H7 (cell line): Measurements from ENCODE around the gene SH3BP5L. TPM values are rescaled to one million over a fixed set of nuclear protein-coding genes. Genes with fewer than 3 reads are reported as not detected.
"Not testable (repeated sequence)": the region's sequence is repeated elsewhere in the genome, so short reads cannot be mapped to it uniquely, and the experiment has no call there.

Source experiments
- DNase-seq: peaks from one replicate; pipeline ENCODE4 v3.0.0; 2012
- H3K27me3 ChIP-seq: 2 replicates; pipeline ENCODE4 v1.6.0; 2011; ENCODE audit warnings: mild to moderate bottlenecking, low read length; ENCODE audit not compliant: control insufficient read depth, insufficient read depth
- H3K36me3 ChIP-seq: replicated peaks from 2 replicates; pipeline ENCODE4 v1.5.1; 2011; ENCODE audit warnings: low read length; ENCODE audit not compliant: control insufficient read depth, insufficient read depth
- H3K4me3 ChIP-seq: 2 replicates; pipeline ENCODE4 v1.5.1; 2011; ENCODE audit warnings: low read depth, mild to moderate bottlenecking, control low read depth, low read length, moderate library complexity; ENCODE audit not compliant: insufficient read depth
- total RNA-seq: library from RNA; depleted of rRNA; stranded (reverse); fragments of >200 nt; shearing (Covaris generic); gene quantifications from 2 replicates; pipeline ENCODE4 v1.2.3, GENCODE V29; 2014

SH3BP5L gene
- total RNA-seq, 1 experiment from 2014 or later = 38.2 TPM

DNA sequence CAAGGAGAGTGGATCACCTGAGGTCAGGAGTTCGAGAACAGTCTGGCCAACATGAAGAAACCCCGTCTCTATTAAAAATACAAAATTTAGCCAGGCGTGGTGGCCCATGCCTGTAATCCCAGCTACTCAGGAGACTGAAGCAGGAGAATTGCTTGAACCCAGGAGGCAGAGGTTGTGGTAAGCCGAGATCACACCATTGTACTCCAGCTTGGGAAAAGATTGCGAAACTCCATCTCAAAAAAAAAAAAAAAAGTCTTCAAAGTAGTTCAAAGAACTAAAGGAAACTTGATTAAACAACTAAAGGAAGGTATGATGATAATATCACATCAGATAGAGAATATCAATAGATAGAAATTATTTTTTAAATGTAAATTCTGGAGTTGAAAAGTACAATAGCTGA is 31.1 kb downstream of the SH3BP5L start:
- not testable (repeated sequence) for H3K36me3 ChIP-seq, H3K4me3 ChIP-seq, DNase-seq, H3K27me3 ChIP-seq

DNA sequence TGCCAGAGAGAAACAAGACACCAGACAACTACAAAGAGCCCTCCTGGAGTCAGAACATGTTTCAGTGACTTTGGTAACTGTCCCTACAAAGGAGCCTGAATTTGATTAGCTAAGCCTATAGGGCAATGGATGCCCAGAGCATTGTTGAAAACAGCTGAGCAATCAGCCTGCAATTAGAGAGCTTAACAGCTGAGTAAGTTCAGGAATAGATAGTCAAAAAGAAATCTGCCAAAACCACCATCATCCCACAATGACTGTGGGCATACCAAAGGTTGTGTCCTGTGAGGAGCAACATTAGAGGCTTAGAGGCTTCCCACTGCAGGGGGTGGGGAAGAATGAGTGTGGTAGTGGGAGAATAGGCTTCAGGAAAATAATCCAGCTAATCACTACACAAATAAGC is 32.1 kb downstream of the SH3BP5L start:
- H3K36me3 ChIP-seq = no peaks in the 10 kb centered on the region
- H3K4me3 ChIP-seq = no peak overlapping the region
- H3K27me3 ChIP-seq = no peaks in the 10 kb centered on the region
- no peak for DNase-seq

DNA sequence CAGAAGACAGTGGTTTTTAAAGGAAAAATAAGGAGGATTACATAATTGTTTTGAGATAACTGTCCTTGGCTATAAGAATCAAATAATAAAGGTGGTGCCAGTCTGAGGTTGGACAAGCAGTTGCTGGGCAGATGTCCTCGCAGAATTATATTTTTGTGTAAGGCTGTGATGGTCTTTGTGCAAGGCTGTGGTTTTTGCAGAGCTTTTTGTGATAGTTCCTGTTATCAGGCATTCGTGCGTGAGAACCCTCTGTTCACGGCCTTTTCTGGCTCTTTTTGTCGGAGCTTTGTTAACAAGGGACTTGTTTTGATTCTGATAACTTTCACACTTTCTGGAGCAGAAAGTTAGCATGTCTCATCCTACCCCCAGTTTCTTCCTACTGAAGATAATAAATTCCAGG is 33.4 kb downstream of the SH3BP5L start:
- H3K36me3 ChIP-seq = no peaks in the 10 kb centered on the region
- H3K4me3 ChIP-seq = no peak overlapping the region
- no peaks in the 10 kb centered on the region for H3K27me3 ChIP-seq
- no peak for DNase-seq

DNA sequence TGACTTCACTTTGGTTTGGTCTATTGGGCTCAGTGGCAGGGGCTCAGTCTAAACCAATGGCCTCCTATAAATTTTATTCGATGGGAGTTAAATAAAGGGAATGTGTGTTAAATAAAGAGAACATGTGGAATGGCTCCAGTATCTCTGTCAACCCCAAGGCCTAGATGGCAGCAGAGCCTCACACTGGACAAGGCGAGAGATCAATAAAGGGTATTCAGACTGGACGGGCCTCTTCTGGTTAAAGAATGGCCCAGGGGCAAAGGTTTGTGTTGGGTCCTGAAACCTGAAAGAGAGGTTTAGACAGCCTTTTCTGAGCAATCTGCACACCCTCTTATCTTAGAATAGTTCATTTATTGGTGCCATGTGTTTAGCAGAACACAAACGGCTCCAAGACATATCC is 34.7 kb downstream of the SH3BP5L start:
- Histone ChIP-seq H3K36me3 (no peaks in the 10 kb centered on the region), H3K27me3 (no peaks in the 10 kb centered on the region), H3K4me3 (no peak overlapping the region)
- DNase-seq = no peak

DNA sequence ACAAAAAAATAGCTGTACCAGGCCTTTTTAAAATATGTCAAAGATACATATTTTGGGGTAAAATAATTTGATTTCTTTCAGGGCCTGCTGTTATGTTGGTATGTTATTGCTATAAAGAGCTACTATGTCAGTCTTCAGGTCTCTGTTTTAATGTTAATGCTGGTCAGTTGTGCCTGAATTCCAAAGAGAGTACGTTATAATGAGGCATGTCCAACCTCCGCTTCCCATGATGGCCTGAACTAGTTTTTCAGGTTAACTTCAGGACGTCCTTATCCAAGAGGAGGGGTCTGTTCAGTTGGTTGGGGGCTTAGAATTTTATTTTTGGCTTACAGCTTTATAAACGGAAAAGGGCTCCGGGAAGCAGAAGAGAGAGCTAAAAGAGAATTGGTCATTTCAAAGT is 35.3 kb downstream of the SH3BP5L start:
- Histone ChIP-seq H3K4me3 (no peak overlapping the region), H3K27me3 (no peaks in the 10 kb centered on the region), H3K36me3 (no peaks in the 10 kb centered on the region)
- DNase-seq = no peak

DNA sequence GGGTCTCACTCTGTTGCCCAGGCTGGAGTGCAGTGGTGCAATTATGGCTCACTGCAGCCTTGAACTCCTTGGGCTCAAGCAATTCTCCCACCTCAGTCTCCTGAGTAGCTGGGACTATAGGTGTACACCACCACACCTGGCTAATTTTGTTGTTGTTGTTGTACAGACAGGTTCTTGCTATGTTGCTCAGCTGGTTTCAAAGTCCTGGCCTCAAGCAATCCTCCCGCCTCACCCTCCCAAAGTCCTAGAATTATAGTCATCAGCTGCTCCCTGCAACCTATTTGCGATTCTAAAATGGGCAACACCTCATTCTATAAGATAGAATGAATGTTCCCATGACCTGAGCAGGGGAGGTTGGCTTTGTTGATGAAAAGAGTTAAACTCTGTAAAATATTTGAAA is 36.4 kb downstream of the SH3BP5L start:
- not testable (repeated sequence) for H3K27me3 ChIP-seq, H3K4me3 ChIP-seq, DNase-seq, H3K36me3 ChIP-seq

DNA sequence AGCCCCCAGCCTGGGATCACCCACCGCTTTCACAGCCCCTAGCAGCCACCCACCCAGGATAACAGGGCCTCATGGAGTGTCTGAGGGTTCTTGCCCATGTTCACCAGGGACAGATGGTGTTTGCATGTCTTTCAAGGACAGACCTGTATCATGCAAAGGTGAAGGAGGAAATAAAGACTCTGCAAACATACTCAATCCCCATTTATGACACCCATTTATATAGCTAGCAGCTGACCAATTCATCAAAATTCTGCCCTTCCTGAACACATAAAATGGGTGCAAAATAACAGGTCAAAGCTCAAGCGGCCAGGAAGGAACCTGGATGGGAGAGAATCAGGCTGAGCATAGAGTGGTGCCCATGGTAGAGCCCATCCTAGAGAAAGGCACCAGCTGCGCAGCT is 37.4 kb downstream of the SH3BP5L start:
- Histone ChIP-seq H3K36me3 (no peaks in the 10 kb centered on the region), H3K4me3 (no peak overlapping the region), H3K27me3 (no peaks in the 10 kb centered on the region)
- no peak for DNase-seq

DNA sequence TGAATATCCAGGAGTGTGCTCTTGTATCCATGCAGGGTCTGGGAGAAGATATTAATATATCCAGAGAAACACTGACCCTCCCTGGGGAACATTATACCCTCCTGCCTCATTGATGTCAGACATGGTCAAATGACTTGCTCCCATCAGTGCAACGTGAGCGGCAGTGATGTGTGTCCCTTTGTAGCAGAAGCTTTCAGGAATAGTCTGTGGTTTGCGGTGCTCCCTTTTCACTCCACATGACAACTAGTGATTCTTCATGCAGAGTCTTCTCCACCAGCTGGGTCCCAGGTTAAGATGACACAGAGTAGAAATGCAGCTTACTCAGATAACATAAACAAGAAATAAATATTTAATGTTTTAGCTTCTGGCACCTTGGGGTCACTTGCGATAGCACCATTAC is 38.3 kb downstream of the SH3BP5L start:
- no peak for DNase-seq
- no peaks in the 10 kb centered on the region for H3K36me3 ChIP-seq
- no peak overlapping the region for H3K4me3 ChIP-seq
- H3K27me3 ChIP-seq = no peaks in the 10 kb centered on the region

DNA sequence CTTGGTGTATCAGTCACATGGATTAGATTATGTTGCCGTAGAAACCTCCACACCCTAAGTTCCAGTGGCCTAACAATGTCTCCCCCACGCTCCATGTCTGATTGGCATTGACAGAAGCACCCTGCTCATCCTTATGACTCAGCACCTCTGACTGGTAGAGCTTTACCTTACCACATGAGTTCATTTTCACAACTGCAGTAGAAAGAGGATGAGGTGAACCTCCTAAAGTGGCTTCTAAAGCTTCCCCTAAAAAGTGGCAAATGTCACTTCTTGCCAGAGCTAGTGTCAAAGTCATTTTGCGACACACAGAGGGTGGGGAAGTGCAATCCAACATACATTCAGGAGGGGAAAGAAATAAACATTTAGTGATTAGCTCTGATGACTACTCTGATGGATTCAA is 39.6 kb downstream of the SH3BP5L start:
- no peak overlapping the region for H3K4me3 ChIP-seq
- H3K27me3 ChIP-seq = no peaks in the 10 kb centered on the region
- DNase-seq = no peak
- no peaks in the 10 kb centered on the region for H3K36me3 ChIP-seq

DNA sequence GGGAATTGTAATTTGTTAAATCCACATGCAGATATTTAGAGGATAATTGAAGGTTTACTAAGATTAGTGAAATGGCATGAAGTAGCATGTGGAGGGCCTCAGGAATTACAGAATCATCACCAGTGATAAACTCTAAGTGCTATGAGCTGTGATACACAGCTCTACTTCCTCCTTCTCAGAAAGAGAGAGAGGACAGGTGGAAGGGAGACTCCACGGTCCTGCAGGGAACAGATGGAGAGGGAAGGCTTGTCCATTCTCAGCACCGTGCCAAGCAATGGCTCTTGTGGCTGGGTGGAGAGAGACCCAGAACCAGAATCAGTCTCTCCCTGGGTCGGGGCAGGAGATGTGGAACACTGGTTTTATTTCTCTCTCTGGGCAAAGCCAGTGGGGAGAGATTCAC is 42.3 kb downstream of the SH3BP5L start:
- Histone ChIP-seq H3K36me3 (no peaks in the 10 kb centered on the region), H3K27me3 (no peaks in the 10 kb centered on the region), H3K4me3 (no peak overlapping the region)
- no peak for DNase-seq

DNA sequence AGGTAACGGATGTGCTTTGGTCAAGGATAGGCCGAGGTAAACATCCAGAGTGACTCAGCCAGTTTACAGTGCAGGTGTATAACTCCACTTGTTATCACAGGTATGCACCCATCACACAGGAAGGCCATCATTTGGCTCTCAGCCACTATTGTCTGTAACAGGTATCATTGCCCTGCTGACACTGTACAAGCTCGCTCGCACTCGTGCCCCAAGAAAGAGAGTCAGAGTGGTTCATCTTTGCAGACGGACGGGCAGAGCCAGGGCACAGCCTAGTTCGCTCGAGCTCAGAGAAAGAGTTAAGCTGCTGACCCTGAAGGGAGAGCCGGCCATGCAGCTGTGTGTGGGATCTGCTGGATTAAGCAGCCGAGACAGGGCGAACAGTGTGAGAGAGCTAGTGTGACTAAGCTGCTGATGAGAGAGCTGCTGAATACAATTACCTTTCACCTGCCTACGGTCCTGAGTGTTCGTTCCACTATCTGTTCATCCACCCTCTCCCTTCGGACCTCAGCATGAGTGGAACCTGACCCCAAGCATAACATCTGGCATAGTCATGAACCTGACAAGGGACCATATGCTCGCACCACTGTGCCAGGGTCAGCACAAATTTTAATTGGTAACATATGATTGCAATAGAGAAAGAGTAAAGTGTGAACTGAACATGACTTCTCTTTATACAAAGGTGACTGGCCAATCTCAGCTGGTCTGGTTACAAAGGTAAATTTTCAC is 43.1 kb downstream of the SH3BP5L start:
- no peak for DNase-seq
- Histone ChIP-seq H3K36me3 (no peaks in the 10 kb centered on the region), H3K4me3 (no peak overlapping the region), H3K27me3 (no peaks in the 10 kb centered on the region)

DNA sequence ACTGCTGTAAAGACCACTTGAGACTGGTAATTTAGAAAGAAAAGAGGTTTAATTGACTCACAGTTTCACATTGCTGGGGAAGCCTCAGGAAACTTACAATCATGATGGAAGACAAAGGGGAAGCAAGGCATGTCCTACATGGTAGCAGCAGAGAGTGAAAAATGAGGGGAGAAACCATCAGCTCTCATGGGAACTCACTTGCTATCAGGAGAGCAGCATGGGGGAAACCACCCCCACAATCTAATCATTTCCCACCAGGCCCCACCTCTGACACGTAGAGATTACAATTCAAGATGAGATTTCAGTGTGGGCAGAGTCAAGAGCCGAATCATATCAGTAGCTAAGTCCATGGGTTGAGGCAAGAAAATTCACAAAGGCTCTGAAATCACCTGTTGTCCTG is 46.4 kb downstream of the SH3BP5L start:
- Histone ChIP-seq H3K4me3 (no peak overlapping the region), H3K27me3 (no peaks in the 10 kb centered on the region), H3K36me3 (no peaks in the 10 kb centered on the region)
- DNase-seq = no peak

DNA sequence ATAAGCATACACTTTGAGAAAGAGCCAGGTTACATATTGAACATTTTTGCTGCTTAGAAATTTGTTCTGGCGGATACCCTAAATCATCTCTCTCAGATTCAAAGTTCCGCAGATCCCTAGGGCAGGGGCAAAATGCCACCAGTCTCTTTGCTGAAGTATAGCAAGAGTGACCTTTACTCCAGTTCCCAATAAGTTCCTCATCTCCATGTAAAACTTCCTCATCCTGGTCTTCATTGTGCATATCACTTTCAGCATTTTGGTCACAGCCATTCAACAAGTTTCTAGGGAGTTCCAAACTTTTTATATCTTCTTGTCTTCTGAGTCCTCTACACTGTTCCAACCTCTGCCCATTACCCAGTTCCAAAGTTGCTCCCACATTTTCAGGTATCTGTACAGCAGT is 46.8 kb downstream of the SH3BP5L start:
- Histone ChIP-seq H3K36me3 (no peaks in the 10 kb centered on the region), H3K4me3 (no peak overlapping the region), H3K27me3 (no peaks in the 10 kb centered on the region)
- no peak for DNase-seq

DNA sequence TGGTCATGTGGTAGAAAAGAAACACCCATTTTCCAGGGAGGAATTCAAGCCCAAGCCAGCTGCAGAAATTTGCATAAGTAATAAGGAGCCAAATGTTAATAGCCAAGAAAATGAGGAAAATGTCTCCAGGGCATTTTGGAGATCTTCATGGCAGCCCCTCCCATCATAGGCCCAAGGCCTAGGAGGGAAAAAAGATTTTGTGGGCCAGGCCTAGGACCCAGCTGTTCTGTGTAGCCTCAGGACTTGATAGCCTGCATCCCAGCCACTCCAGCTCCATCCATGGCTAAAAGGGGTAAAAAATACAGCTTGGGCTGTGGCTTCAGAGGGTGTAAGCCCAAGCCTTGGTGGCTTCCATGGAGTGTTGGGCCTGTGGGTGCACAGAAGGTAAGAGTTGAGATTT is 48.7 kb downstream of the SH3BP5L start:
- DNase-seq = no peak
- Histone ChIP-seq H3K27me3 (no peaks in the 10 kb centered on the region), H3K4me3 (no peak overlapping the region), H3K36me3 (no peaks in the 10 kb centered on the region)

DNA sequence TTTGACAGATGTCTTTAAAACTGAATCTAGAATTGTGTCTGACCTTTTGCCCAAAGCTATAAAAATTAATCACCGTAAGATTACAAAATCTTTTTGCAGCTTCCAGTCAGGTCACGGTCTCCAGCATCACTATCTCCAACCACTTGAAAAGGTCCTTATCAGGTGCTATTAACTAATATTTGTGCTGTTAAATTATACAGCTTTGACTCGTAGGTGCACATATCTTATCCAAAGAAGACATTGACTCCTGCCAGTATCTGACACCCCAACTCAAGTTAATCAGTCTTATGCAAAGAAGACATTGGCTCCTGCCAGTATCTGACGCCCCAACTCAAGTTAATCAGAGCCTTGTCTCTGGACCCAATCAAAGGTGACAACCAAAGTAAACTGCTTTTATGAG is 50.3 kb downstream of the SH3BP5L start:
- no peaks in the 10 kb centered on the region for H3K27me3 ChIP-seq

More for the DNA sequence above, 50.3 kb downstream of the SH3BP5L start:
- Histone ChIP-seq H3K4me3 (no peak overlapping the region), H3K36me3 (no peaks in the 10 kb centered on the region)
- DNase-seq = no peak
